ENCODE measurements around the gene SFRP5.

The SFRP5 gene

DNA sequence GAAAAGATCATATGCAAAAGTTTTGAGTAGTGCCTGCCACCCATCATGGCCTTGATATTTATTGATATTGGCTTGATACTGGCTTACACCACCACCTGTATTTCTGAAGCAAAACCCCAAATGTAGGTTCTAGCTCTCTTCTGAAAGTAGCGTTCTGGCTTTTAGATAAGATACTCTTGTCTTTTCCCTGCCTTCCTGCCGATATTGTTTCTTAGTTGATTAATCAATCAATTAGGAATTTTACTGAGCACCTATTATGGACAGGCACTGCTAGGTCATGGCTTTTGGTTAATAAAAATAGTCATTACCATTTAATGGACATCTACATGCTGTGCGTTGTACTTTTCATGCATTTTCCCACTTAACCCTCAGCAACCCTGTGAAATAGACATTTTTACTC, 7.9 kb downstream of the SFRP5 start:
- DNase-seq = no peak

DNA sequence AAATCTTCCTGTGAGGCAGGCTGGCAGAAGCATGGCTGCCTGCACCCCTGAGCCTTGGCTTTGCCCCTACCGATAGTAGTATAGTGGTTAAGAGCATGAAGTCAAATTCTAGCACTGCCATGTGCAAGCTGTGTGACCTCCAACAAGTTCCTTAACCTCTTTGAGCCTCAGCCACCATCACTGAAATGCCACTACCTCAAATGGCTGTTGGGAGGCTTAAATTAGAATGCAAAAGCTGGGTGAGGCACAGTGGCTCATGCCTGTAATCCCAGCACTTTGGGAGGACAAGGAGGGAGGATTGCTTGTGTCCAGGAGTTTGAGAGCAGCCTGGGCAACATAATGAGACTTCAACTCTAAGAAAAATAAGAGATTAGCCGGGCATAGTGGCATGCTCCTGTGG, 8.4 kb downstream of the SFRP5 start:
- no peak for DNase-seq

DNA sequence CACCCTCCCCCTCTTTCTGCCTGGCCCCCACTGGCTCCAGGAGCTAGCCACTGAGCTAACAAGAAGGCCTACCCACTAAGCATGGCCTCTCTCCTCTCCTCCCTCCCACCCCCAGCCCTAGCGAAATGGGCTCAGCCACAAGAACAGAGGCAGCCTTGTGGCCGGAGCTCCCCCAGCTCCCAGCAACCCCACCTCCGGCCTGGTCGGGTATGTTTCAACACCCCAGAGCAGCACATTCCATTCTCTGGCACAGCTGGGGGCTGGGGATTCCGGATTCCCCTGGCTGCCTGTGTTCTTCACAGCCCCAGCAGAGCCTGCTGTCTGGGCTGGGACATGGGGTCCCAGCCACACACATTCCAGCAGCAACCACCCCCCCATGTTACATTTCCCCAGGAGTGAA, 9.0 kb downstream of the SFRP5 start:
- no peak for DNase-seq

DNA sequence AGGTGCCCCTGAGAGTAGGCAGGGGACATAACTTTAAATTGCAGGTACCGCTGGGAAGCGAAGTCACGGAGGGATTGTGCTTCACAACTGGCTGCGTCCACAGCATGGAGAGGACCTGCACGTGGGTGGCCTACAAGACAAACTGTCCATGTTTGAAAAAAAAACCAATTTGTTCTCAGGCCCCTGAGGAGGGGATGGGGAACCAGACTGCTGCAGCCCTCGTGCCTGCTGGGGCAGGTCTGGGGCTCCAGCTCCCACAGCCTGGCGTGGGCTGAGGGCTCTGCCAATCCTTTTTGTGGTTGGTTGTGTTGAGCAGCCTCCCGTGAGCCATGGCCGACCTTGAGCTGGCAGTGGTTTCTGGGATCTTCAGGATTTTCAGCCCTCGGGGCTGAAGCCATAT, 9.7 kb downstream of the SFRP5 start:
- no peak for DNase-seq

DNA sequence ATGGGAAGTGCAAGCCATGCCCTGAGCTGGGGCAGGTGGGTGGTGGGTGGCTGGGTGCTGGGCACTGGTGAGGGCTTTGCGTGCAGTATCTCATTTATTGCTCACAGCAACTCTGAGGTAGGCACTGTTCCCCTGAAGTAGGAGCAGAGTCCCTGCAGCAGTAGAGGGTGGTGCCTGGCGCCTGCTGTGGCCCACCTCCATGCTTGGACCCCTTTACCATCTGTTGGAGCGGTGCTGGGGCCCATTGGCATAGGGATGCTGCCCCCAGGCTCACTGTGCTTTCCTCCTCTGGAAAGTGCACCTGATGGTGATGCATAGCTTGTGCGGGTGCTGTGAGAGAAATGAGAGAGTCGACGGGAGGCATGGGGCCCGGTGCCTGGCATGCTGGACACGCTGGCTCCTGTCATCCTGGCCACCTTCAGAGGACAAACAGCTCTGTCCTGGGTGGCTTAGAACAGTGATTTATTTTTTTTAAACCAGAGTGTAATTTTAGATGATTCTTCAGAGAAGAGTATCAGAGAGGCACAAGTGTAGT, 10.4 kb downstream of the SFRP5 start:
- DNase-seq = no peak

DNA sequence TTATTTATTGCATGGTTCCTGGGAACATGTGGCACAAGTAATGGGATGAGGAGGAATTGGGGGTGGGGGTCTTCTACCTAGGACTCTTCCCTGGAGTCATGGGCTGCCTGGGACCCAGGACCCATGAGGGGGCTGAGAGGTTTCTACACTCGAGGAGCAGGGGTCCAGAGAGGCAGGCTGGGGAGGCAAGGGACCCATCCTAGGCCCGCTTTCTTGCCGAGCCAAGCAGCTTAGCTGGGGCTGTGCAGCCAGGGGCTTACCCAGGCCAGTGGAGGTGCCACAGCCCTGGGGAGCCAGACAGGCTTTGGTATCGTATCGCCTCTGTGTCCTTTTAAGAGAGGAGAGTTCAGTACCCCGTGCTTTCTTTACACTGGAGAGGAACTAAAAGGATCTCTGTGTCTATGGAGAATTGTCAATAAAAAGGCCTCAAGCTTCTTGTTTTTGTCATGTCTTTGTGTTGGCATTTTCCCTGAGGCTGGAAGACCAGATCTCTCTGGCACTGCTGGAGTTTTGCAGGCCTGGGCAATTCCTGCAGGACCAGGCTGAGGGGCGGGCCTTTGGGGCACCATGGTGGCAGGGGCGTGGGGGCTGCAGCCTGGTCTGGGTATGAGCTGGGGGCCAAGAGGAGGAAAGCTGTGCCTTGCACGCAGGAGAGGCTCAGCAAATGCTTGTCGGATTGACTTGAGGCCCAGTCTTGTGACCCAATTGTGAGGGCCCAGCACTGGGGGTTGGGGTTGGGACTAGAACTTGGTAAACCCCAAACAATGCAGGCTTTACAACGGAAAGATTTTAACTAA, 11.1 kb downstream of the SFRP5 start:
- DNase-seq = no peak

DNA sequence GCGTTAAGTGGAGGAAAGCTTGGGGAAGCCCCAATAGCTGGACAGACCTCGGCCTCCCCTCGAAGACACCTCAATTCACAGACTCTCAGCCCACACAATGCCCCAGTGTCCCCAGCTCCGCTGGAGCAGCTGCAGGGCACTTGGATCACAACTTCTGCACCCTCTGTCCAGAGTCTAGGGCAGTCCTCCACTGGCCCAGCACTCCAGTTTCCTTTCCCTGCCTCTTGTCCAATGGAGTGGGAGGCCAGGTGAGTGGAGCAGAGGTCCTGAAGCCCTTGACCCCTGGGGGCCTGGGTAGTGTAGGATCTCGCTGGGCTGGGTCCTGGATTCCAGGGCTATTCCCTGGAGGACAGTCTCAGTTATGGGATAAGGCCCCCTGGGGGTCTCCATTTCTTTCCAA, 11.9 kb downstream of the SFRP5 start:
- DNase-seq = no peak

DNA sequence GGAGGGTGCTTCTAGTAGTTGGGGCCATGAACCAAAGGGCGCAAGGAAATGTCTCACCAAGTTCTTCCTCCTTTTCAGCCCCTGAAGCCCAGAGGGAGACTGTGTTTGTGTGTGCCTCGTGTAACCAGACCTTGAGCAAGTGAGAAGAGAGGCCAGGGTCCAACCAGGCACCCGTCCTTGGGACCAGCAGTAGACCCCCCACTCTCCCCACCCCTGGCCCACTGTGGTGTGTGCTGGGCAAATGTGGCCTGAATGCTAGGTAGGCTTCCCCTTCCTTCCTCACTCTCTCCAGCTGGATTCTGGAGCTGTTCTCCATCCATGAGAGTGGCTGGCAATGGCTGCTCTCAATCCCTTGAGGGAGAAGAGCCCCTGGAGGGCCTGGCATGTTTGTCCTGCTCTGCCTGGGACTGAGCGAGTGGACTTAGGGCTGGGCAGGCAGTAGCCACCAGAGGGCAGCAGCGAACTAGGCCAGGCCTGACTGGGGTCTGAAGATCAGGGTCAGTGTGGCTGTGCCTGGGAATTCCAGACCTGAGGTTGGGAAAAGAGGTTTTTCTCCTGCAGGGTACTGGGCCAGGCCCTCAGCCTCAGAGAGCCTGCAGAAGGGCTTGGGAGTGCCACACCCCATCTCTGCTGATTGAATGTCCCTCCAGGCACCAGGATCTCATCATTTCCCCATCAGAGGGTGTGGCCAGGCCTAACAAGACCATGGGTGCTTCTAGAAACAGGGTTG, 12.5 kb downstream of the SFRP5 start:
- DNase-seq = peak; percentile 15

DNA sequence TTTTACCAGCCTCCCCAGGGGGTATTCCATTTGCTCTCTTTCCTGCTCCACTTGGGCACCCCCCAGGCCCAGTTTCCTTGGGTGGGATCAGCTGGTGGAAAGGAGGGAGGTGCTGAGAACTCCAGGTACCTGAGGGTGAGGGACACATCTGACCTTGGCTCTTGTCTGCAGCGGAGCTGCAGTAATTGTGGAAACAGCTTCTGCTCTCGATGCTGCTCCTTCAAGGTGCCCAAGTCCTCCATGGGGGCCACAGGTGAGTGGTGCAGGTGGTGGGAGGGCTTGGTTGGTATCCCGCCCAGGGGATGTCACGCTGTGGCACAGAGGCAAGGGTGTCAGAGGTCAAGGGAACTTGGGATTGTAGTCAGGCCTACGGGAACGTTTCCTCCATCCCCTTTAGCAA, 14.3 kb downstream of the SFRP5 start:
- no peak for DNase-seq

DNA sequence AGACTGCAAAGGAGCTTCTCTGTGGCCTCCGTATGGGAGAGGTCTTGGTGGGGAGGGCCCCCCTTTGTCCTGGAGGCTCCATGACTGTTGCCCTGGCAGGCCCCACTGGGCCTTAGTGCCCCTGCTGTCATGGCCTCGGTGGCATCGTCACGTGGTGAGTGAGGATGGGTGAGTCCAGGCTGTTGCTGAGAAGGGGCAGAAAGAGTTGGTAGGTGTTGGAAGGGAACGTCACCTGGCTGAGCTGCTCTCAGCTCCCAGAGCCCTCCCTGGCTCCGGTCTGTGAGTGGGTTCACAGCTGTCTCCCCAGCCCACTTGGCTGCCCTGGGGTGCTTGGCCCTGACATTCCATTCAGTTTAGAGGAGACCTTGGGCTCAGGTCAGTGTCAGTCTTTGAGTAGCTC, 16.1 kb downstream of the SFRP5 start:
- no peak for DNase-seq

DNA sequence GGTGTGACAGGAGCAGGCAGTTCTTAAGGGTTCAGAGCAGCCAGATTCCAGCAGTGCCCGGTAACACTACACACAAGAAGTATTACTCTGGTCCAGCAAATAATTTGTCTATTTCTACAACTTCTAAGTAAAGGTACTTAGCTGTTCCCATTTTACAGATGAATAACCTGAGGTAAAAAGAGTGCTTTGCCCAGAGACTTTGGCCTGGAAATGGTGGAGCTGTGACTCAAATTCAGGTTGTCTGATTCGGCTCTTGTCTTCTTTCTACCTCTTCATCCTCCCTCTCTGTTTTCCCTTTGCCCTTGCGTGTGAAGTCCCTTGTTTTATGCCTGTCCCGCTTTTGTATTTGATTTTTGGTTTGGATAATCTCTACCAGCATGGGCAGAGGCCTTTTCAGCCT, 17.1 kb downstream of the SFRP5 start:
- no peak for DNase-seq

DNA sequence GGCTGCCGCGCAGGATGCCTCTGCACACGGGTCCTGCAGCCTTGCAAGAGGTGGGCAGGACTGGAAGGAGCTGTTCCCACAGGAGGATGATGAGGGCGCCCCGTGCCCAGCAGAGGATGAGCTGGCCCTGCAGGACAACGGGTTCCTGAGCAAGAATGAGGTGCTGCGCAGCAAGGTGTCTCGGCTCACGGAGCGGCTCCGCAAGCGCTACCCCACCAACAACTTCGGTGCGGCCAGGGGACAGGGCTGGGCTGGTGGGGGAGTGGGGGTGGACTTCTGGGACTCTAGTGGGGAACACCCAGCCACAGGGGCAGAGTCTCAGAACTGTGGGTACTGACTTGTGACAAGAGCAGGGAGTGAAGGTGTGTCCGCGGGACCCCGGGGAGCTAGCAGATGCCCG, 18.8 kb downstream of the SFRP5 start:
- no peak for DNase-seq

DNA sequence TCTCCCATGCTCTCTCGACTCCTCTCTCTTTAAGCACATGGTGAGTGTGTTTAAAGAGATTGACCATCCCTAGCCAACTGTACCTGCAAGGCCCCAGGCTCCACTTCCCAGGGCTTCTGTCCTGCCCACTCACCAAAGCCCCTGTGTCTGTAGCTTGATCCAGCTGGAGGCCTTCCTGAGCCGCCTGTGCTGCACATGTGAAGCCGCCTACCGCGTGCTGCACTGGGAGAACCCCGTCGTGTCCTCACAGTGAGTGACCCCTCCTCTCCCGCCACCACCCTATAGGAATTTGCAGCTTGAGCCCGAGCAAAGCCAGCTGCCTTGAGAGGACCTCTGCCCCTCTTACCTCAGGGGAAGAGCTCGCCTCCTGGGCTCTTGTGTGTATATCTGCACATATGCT, 23.7 kb downstream of the SFRP5 start:
- DNase-seq = no peak

DNA sequence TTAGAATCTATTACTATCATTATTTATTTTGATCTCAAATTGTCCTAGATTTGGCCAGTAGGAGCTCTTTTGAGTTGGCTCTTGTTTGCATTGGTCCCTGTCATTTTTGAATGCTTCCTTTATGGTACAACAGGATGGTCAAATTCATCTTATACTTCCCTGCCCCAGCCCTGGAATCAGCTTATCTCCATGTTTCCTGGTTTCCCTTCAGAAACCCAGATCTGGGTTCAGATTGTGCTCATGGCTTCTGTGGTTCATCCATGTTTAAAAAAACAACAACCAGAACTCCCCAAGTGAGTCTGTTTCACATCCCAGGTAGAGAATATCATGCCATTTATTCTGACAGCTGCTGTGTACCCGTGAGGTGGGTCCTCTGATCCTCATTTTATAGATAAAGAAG, 24.2 kb downstream of the SFRP5 start:
- no peak for DNase-seq

DNA sequence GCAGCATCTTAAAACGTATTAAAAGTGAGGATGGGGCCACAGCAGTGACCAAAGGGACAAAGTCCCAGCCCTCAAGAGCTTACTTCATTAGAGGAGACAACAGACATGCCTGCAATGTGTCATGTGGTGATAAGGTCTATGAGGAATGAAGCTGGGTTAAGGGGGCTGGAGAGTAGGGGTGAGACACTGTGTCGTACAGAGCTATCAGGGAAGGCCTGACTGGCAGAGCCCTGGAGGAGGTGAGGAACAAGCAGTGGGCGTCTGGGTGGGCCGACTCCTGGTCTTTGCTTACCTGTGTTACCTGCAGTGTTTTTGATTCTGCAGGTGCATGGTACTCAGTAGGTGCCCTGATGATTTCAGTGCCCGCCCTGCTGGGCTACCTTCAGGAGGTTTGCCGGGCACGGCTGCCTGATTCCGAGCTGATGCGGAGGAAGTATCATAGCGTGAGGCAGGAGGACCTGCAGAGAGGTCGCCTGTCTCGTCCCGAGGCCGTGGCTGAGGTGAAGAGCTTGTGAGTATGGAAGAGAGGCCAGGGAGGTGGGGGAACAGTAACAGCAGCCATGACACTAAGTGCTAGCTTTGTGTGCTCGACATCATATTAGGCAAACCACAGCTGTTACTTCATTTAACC, 27.3 kb downstream of the SFRP5 start:
- no peak for DNase-seq

DNA sequence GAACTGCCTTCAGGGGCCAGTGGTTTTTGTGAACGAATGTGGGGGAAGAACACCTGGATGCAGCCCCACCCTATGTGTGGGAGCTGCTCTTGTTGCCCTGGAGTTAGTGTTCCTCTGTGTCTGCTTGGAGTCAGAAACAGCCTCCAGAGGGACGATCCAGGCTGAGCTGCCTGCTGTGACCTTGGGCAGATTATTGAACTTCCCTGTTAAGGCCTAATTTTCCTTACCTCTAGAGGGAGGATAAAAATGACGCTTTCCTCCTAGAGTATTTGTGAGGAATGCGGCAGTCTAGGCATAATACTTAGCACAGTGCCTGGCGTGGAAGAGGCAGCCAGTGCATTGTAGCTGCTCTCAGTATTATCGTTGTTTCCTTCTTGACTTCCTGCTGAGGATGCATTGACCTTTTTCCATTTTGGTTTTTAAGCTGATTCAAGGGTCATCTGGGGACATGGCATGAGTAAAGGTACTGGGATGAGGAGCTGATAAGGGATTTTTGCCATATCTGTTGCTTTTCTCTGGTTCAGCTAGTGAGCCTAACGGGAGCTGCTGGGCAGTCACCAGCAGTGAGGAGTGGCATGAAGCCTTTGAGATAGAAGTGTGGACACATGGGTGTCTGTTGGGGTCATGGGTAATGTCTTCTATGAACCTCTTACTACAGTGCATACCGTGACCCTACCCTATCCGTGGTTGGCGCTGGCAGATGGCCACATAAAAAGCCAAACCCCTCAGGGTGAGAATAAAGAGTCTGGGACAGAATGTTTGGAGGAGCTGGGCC, 28.4 kb downstream of the SFRP5 start:
- DNase-seq = no peak

DNA sequence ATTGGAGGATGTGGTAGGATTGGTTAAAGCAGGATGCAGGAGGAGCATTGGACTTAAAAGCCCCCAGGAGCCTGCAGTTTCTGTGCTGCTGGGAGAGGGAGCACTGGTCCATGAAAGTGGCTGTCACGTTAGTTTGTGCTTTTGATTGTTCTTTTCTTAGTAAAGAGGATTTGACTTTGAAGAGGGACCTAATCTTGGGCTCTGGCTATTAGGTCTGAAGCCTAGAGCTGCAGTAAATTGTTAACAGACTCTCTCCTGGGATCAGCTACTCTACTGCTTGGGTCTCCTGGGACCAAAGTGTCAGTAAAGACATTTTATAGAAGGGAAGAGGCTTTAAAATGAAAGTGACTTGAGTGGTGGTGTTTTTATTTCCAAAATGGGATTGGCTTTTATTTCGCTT, 31.2 kb downstream of the SFRP5 start:
- DNase-seq = no peak

DNA sequence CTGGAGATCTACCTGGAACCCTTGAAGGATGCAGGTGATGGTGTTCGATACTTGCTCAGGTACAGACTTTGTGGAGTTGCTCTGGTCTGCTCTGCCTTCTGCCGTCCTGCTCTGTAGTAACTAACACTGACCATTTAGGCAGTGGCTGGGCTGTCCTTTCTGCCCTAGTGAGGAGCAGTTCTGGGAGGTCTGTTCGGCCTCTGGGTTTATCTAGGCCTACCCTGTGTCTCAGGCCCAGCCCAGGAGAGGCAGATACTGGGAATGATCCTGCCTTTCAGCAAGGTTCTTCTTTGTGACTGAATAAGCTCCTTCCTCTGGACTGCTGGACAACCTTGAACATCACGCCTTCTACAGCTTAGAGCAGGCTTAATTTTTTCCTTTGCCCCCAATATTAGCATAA, 33.2 kb downstream of the SFRP5 start:
- DNase-seq = no peak

DNA sequence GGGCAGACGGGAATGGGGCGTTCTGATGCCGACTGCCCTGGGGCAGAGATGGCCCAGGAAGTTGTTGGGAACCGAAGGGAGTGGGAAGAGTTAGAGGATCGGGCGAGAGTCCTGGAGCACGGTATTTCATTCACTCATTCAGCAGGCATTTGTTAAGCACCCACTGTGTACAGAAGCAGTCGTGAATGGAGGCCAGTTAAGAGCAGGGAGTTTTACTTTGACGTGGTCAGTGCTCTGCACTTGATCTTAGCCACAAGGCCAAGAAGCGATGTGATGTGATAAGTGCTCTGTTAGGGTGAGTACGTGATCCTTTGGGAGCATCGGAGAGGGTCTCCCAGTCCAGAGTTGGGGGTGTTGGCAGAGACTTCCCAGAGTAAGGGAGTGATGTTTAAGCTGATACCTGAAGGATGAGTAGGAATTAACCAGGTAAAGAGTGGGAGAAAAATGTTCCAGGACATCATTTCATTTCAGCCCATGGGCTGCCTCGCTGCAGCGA, 34.0 kb downstream of the SFRP5 start:
- DNase-seq = no peak

DNA sequence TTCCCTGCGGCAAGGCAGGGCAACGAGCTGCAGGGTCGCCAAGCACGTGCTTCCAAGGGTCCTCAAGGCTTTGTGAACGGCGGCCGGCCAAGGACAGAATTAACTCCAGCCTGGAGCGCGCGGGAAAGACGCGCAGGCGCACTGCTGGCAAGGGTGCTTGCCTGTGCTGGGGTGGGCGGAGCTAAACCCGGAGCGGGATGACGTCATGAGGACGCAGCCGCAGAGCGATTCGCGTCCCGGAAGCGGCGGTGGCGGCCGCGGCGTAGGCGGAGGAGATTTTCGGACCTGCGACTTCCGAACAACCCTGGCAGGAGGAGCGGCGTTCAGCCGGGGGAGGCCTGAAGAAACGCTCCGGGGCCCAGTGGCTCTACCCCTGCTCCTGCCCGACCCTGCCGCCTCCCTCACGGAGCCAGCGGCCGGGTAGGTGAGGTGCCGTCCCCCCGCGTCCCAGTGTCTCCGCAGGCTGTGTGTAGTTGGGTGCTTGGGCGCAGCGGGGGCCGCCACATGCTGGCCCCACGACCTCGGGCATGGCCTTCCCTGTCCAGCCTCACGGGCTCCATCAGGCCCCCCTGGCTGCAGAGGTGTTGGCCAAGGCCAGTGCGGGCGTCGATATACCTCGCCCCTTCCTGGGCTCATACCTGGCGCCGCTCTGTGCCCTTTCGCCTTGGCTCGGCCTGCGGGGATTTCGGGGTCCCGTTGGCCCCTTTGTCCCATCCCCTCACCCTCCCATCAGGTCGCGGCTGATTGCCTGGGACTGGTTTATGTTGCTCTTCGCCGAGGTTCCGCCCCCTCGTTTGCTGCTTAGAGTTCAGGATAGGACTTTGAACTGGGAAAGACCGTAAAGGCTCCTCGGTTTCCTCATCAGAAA, 34.7 kb downstream of the SFRP5 start, which contains the start of gene ZFYVE27:
Gene ZFYVE27 (plus strand): TSS at position 227 of the 868 bp plus-strand sequence. CDS start 1,350 bp downstream, outside the sequence.
- peak; percentile 92 for DNase-seq

DNA sequence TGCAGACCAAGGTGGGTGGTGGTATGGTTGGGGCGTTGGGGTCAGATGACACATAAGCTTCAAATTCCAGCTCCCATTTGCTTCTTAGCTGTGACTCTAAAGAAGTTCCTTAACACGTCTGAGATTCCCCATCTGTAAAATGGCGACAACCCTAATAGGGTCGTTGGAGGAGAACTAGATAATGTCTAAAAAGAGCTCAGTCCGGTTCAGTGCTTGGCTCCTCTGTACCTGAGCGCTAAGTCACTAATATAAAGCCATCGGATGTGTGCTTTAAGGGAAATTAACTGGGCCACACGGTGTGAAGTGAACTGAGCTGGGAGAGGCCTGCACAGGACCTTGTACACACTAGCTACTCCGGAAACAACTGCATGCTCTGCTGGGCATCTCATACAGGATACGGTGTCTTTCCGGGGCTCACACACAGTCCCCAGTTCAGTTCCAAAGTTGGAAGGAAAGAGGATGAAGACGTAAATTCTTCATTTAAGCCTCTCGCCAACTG, 35.3 kb downstream of the SFRP5 start:
- no peak for DNase-seq
